Astrocyte (in vitro differentiated cells and primary cell): Measurements from ENCODE around the gene PER2. TPM values are rescaled to one million over a fixed set of nuclear protein-coding genes. Genes with fewer than 3 reads are reported as not detected.
"Not testable (repeated sequence)": the region's sequence is repeated elsewhere in the genome, so short reads cannot be mapped to it uniquely, and the experiment has no call there.

Experiments
- DNase-seq: peaks from one replicate; pipeline ENCODE4 v3.0.0-alpha.2; 2010; ENCODE audit warnings: low read depth
- FAIRE-seq: peaks from 2 replicates; lab custom pipeline; 2011; peaks lifted over from hg19 to GRCh38; lab: Jason Lieb, UNC
- H2AFZ ChIP-seq: 2 replicates; pipeline ENCODE4 v1.6.0; 2012; ENCODE audit warnings: low read depth, low read length, inconsistent platforms
- H3K27ac ChIP-seq: 2 replicates; pipeline ENCODE4 v1.5.1; 2011; ENCODE audit warnings: low read depth, low read length, inconsistent platforms
- H3K27me3 ChIP-seq: 2 replicates; pipeline ENCODE4 v1.6.0; 2011; ENCODE audit warnings: low read length, inconsistent platforms; ENCODE audit not compliant: insufficient read depth
- H3K36me3 ChIP-seq: 2 replicates; pipeline ENCODE4 v1.5.1; 2011; ENCODE audit warnings: low read length, inconsistent platforms; ENCODE audit not compliant: insufficient read depth
- H3K4me1 ChIP-seq: 2 replicates; pipeline ENCODE4 v1.5.1; 2011; ENCODE audit warnings: low read length, inconsistent platforms; ENCODE audit not compliant: insufficient read depth
- H3K4me2 ChIP-seq: 2 replicates; pipeline ENCODE4 v1.6.0; 2012; ENCODE audit warnings: low read length, inconsistent platforms
- H3K4me3 ChIP-seq: 2 replicates; pipeline ENCODE4 v1.5.1; 2011; ENCODE audit warnings: low read depth, mild to moderate bottlenecking, low read length, inconsistent platforms; ENCODE audit not compliant: insufficient read depth
- H3K79me2 ChIP-seq: 2 replicates; pipeline ENCODE4 v1.6.0; 2012; ENCODE audit warnings: mild to moderate bottlenecking, low read length, inconsistent platforms; ENCODE audit not compliant: insufficient read depth
- H3K9ac ChIP-seq: 2 replicates; pipeline ENCODE4 v1.6.0; 2012; ENCODE audit warnings: mild to moderate bottlenecking, low read length, inconsistent platforms
- H3K9me3 ChIP-seq: 2 replicates; pipeline ENCODE4 v1.5.1; 2012; ENCODE audit warnings: low read depth, mild to moderate bottlenecking, low read length, inconsistent platforms; ENCODE audit not compliant: insufficient read depth
- H4K20me1 ChIP-seq: 2 replicates; pipeline ENCODE4 v1.6.0; 2012; ENCODE audit warnings: low read length, inconsistent platforms; ENCODE audit not compliant: insufficient read depth
- H3K27ac Mint-ChIP-seq: one replicate; pipeline ENCODE4 v1.8.0; 2021; ENCODE audit warnings: mild to moderate bottlenecking, mixed read lengths; ENCODE audit not compliant: unreplicated experiment
- H3K27me3 Mint-ChIP-seq: one replicate; pipeline ENCODE4 v1.8.0; 2021; ENCODE audit warnings: low read depth, mixed read lengths; ENCODE audit not compliant: unreplicated experiment
- H3K36me3 Mint-ChIP-seq: one replicate; pipeline ENCODE4 v1.8.0; 2021; ENCODE audit warnings: low read depth, mixed read lengths; ENCODE audit not compliant: unreplicated experiment
- H3K4me1 Mint-ChIP-seq: one replicate; pipeline ENCODE4 v1.8.0; 2021; ENCODE audit warnings: low read depth, mixed read lengths; ENCODE audit not compliant: unreplicated experiment
- H3K4me3 Mint-ChIP-seq: one replicate; pipeline ENCODE4 v1.8.0; 2021; ENCODE audit warnings: mild to moderate bottlenecking, moderate library complexity, mixed read lengths; ENCODE audit not compliant: unreplicated experiment
- H3K9me3 Mint-ChIP-seq: one replicate; pipeline ENCODE4 v1.8.0; 2021; ENCODE audit warnings: mild to moderate bottlenecking, mixed read lengths; ENCODE audit not compliant: unreplicated experiment
- EZH2 ChIP-seq: IDR thresholded peaks from 2 replicates; pipeline ENCODE4 v1.6.1; 2012; ENCODE audit warnings: mild to moderate bottlenecking, low read length, inconsistent platforms; ENCODE audit not compliant: insufficient read depth
- total RNA-seq: library from RNA; stranded (reverse); gene quantifications from 2 replicates; pipeline ENCODE4 v1.2.1, GENCODE V29; 2021
- TF ChIP-seq, protein P1 (sequence below): IDR thresholded peaks from 2 replicates; pipeline ENCODE4 v1.5.1; 2011; ENCODE audit warnings: low read depth, mild to moderate bottlenecking, inconsistent platforms, low read length, moderate library complexity; ENCODE audit not compliant: insufficient read depth

PER2 gene
- total RNA-seq, 1 donor from 2014 or later: 2.0 TPM

DNA sequence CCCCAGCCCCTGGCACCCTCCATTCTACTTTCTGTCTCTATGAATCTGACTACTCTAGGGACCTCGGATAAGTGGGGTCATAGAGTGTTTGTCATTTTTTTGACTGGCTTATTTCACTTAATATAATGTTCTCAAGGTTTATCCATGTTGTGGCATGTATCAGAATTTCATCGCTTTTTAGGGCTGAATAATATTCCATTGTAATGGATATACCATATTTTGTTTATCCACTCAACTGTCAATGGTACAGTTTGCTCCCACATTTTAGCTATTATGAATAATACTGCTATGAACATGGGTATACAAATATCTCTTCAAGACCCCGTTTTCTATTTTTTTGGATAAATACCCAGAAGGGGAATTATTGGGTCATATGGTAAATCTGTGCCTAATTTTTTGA, 39.3 kb upstream of the PER2 start:
- H3K9me3 Mint-ChIP-seq: peaks cover 1% of the 10 kb centered on the region
- no peak overlapping the region for H3K9ac ChIP-seq
- H3K27me3 Mint-ChIP-seq: no peaks in the 10 kb centered on the region
- H3K4me1 ChIP-seq: no peaks in the 10 kb centered on the region
- H3K27ac ChIP-seq: no peak overlapping the region
- H3K36me3 Mint-ChIP-seq: peaks cover 21% of the 10 kb centered on the region
- TF ChIP-seq, protein P1, sequence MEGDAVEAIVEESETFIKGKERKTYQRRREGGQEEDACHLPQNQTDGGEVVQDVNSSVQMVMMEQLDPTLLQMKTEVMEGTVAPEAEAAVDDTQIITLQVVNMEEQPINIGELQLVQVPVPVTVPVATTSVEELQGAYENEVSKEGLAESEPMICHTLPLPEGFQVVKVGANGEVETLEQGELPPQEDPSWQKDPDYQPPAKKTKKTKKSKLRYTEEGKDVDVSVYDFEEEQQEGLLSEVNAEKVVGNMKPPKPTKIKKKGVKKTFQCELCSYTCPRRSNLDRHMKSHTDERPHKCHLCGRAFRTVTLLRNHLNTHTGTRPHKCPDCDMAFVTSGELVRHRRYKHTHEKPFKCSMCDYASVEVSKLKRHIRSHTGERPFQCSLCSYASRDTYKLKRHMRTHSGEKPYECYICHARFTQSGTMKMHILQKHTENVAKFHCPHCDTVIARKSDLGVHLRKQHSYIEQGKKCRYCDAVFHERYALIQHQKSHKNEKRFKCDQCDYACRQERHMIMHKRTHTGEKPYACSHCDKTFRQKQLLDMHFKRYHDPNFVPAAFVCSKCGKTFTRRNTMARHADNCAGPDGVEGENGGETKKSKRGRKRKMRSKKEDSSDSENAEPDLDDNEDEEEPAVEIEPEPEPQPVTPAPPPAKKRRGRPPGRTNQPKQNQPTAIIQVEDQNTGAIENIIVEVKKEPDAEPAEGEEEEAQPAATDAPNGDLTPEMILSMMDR: no peak
- no peak for TF ChIP-seq EZH2
- H3K4me3 Mint-ChIP-seq: no peak overlapping the region
- peaks cover 31% of the 10 kb centered on the region for H4K20me1 ChIP-seq
- H3K79me2 ChIP-seq: peaks cover 30% of the 10 kb centered on the region
- no peak for DNase-seq
- H2AFZ ChIP-seq: no peak overlapping the region
- no peak overlapping the region for H3K4me2 ChIP-seq
- FAIRE-seq: no peak
- H3K4me3 ChIP-seq: no peak overlapping the region
- H3K9me3 ChIP-seq: no peaks in the 10 kb centered on the region
- peaks cover 10% of the 10 kb centered on the region for H3K36me3 ChIP-seq
- H3K27me3 ChIP-seq: no peaks in the 10 kb centered on the region
- no peak overlapping the region for H3K27ac Mint-ChIP-seq
- no peaks in the 10 kb centered on the region for H3K4me1 Mint-ChIP-seq

DNA sequence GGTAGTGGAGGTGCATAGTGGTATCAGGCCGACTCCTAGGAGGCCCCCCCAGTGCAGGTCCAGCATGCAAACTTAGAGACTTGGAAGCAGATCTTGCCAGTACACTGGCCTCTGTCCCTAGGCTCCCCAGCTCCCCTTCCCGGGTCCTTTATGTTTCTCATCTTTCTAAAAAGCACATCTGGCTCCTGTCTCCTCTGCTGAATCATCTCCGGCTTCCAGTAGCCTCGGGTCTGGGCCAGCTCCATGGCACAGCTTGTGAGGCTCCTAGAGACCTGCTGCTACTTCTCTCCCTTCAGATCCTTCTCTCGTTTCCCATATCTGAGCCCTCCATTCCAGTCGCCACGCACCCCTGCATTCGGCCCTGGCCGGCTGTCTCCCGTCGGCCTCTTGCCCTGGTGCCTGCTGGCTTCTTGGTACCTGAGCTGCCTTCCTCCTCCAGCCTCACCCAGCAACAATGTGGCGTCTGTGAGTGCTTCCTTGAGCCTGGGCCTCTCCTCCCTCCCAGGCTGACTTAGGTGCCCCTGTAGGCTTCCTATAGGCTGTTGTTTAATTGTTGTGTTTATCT, 38.5 kb upstream of the PER2 start:
- Histone ChIP-seq H2AFZ (no peak overlapping the region), H3K27me3 (no peaks in the 10 kb centered on the region), H3K27ac (no peak overlapping the region), H3K9me3 (no peaks in the 10 kb centered on the region), H3K4me2 (no peak overlapping the region), H3K4me3 (no peak overlapping the region), H3K79me2 (peaks cover 37% of the 10 kb centered on the region), H4K20me1 (peaks cover 33% of the 10 kb centered on the region), H3K4me1 (peaks cover 3% of the 10 kb centered on the region), H3K9ac (no peak overlapping the region), H3K36me3 (peaks cover 10% of the 10 kb centered on the region)
- H3K27me3 Mint-ChIP-seq: no peaks in the 10 kb centered on the region
- no peak for TF ChIP-seq EZH2
- TF ChIP-seq, protein P1: no peak
- H3K4me3 Mint-ChIP-seq: no peak overlapping the region
- peaks cover 21% of the 10 kb centered on the region for H3K36me3 Mint-ChIP-seq
- no peak for FAIRE-seq
- peaks cover under 1% of the 10 kb centered on the region for H3K4me1 Mint-ChIP-seq
- DNase-seq: no peak
- peaks cover 1% of the 10 kb centered on the region for H3K9me3 Mint-ChIP-seq
- no peak overlapping the region for H3K27ac Mint-ChIP-seq

DNA sequence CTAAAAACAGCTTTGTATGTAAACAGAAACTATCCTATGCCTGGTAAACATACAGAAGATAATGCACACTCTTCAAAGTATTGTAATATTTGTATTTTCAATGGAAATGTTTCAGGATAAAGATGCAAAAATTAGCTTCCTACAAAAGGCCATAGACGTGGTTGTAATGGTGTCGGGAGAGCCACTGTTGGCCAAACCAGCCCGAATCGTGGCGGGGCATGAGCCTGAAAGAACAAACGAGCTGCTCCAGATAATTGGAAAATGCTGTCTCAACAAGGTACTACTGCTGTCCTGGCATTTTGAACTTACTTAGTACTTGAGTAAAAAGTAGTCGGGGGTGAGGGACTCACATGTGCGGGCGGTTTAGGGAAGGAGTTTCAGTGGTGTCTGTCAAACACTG, 37.3 kb upstream of the PER2 start:
- no peak overlapping the region for H3K9ac ChIP-seq
- H2AFZ ChIP-seq: no peak overlapping the region
- H3K4me3 ChIP-seq: no peak overlapping the region
- H4K20me1 ChIP-seq: peaks cover 38% of the 10 kb centered on the region
- Mint-ChIP-seq H3K4me3 (no peak overlapping the region), H3K4me1 (peaks cover 6% of the 10 kb centered on the region), H3K36me3 (peaks cover 18% of the 10 kb centered on the region), H3K27ac (no peak overlapping the region), H3K9me3 (peaks cover 1% of the 10 kb centered on the region), H3K27me3 (no peaks in the 10 kb centered on the region)
- H3K4me1 ChIP-seq: peaks cover 11% of the 10 kb centered on the region
- no peak overlapping the region for H3K4me2 ChIP-seq
- no peak for FAIRE-seq
- no peak overlapping the region for H3K27ac ChIP-seq
- no peaks in the 10 kb centered on the region for H3K9me3 ChIP-seq
- H3K27me3 ChIP-seq: no peaks in the 10 kb centered on the region
- H3K36me3 ChIP-seq: peaks cover 10% of the 10 kb centered on the region
- H3K79me2 ChIP-seq: peaks cover 44% of the 10 kb centered on the region
- DNase-seq: no peak
- TF ChIP-seq EZH2: no peak
- TF ChIP-seq, protein P1: no peak

DNA sequence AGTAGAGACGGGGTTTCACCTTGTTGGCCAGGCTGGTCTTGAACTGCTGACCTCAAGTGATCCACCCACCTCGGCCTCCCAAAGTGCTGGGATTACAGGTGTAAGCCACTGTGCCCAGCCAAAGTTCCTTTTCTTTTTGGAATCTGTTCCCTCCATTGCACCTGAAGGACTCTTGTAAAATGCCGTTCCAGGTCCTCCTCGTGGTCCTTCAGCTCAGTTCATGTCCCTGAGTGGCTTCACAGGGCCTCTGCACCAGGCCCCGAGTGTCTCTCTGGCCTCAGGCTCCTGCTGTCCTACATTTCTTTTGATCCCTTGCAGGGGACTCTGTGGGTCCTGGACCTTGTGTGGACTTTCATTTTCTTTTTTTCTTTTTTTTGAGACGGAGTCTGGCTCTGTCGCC, 35.8 kb upstream of the PER2 start:
- Histone ChIP-seq H3K79me2 (peaks cover 42% of the 10 kb centered on the region), H3K4me1 (peaks cover 16% of the 10 kb centered on the region), H4K20me1 (peaks cover 38% of the 10 kb centered on the region), H3K36me3 (peaks cover 10% of the 10 kb centered on the region)
- H3K9me3 ChIP-seq, H3K27me3 Mint-ChIP-seq, H3K4me3 Mint-ChIP-seq, H3K27me3 ChIP-seq, H3K27ac Mint-ChIP-seq, H3K27ac ChIP-seq, H2AFZ ChIP-seq, H3K4me1 Mint-ChIP-seq, H3K4me3 ChIP-seq, FAIRE-seq, H3K4me2 ChIP-seq, DNase-seq, H3K9me3 Mint-ChIP-seq, H3K9ac ChIP-seq: not testable (repeated sequence)
- peaks cover 18% of the 10 kb centered on the region for H3K36me3 Mint-ChIP-seq
